ENCODE data around the gene TAC4. TPM values are rescaled to one million over a fixed set of nuclear protein-coding genes. Genes with fewer than 3 reads are reported as not detected.

Gene TAC4
- total RNA-seq, 4 donors from 2014 or later = 1.3 TPM; not detected in 3

GRCh38 chr17:49819138-49819537 is 28.7 kb downstream of the TAC4 start:
- no peak for DNase-seq
- no peak for TF ChIP-seq POLR2A (IDR thresholded peaks at IDR 0.05)
- no peak for TF ChIP-seq CTCF (IDR thresholded peaks at IDR 0.05)
- no peaks in the 10 kb centered on the region for H3K27me3 ChIP-seq
- no peak overlapping the region for H3K4me3 ChIP-seq
- no peaks in the 10 kb centered on the region for H3K36me3 ChIP-seq
- H3K27ac ChIP-seq = no peak overlapping the region
- H3K9me3 ChIP-seq = no peaks in the 10 kb centered on the region
- intact Hi-C loops (cut with DNase I; ENCODE audit: low total_unique reads) = no loop called here
- H3K4me1 ChIP-seq = no peaks in the 10 kb centered on the region

- no peak for DNase-seq
- TF ChIP-seq CTCF (IDR thresholded peaks at IDR 0.05) = no peak
- TF ChIP-seq POLR2A (IDR thresholded peaks at IDR 0.05) = no peak
- intact Hi-C loops (cut with DNase I; ENCODE audit: low total_unique reads) = no loop called here
- Histone ChIP-seq H3K9me3 (no peaks in the 10 kb centered on the region), H3K27ac (no peak overlapping the region), H3K36me3 (no peaks in the 10 kb centered on the region), H3K27me3 (no peaks in the 10 kb centered on the region), H3K4me3 (no peak overlapping the region), H3K4me1 (no peaks in the 10 kb centered on the region)
These were observed 29.9 kb downstream of the TAC4 start for GRCh38 chr17:49817993-49818392.

GRCh38 chr17:49815761-49816281 is 32.0 kb downstream of the TAC4 start:
- Histone ChIP-seq H3K4me1 (no peaks in the 10 kb centered on the region), H3K27me3 (no peaks in the 10 kb centered on the region), H3K4me3 (no peak overlapping the region), H3K9me3 (no peaks in the 10 kb centered on the region), H3K27ac (peak overlapping the region in 1 of 2 donors; percentile 16), H3K36me3 (no peaks in the 10 kb centered on the region)
- no peak for DNase-seq
- TF ChIP-seq POLR2A (IDR thresholded peaks at IDR 0.05) (no peak), CTCF (IDR thresholded peaks at IDR 0.05) (no peak)
- intact Hi-C loops (cut with DNase I; ENCODE audit: low total_unique reads) = no loop called here

- H3K27ac ChIP-seq = no peak overlapping the region
- no peak for DNase-seq
- no peaks in the 10 kb centered on the region for H3K4me1 ChIP-seq
- no peaks in the 10 kb centered on the region for H3K27me3 ChIP-seq
- H3K36me3 ChIP-seq = no peaks in the 10 kb centered on the region
- no peak overlapping the region for H3K4me3 ChIP-seq
- TF ChIP-seq POLR2A (IDR thresholded peaks at IDR 0.05) = no peak
- no peak for TF ChIP-seq CTCF (IDR thresholded peaks at IDR 0.05)
- intact Hi-C loops (cut with DNase I; ENCODE audit: low total_unique reads) = no loop called here
- H3K9me3 ChIP-seq = no peaks in the 10 kb centered on the region
These were observed 32.9 kb downstream of the TAC4 start for GRCh38 chr17:49814781-49815529.

- no peak overlapping the region for H3K4me3 ChIP-seq
- no peak overlapping the region for H3K27ac ChIP-seq
- H3K36me3 ChIP-seq = no peaks in the 10 kb centered on the region
- no peaks in the 10 kb centered on the region for H3K4me1 ChIP-seq
- H3K9me3 ChIP-seq = no peaks in the 10 kb centered on the region
- intact Hi-C loops (cut with DNase I; ENCODE audit: low total_unique reads) = no loop called here
- no peaks in the 10 kb centered on the region for H3K27me3 ChIP-seq
- no peak for TF ChIP-seq POLR2A (IDR thresholded peaks at IDR 0.05)
- TF ChIP-seq CTCF (IDR thresholded peaks at IDR 0.05) = no peak
- DNase-seq = no peak
These were observed 38.8 kb downstream of the TAC4 start for GRCh38 chr17:49809056-49809455.

Data from uterus (tissue), 4 donors.